GM21381 (cell line): ENCODE measurements around the gene DLD.
"Not testable (repeated sequence)": the region's sequence is repeated elsewhere in the genome, so short reads cannot be mapped to it uniquely, and the experiment has no call there.

Source experiments
- ATAC-seq: cut with Tn5 transposase; IDR thresholded peaks from one replicate; pipeline ENCODE4 v1.9.1; 2021; ENCODE audit warnings: mild to moderate bottlenecking, moderate library complexity; ENCODE audit not compliant: unreplicated experiment

The DLD gene

GRCh38 chr7:107943018-107943417 is 52.0 kb downstream of the DLD start:
- ATAC-seq: no peak

- no peak for ATAC-seq
These were observed 53.6 kb downstream of the DLD start for GRCh38 chr7:107944411-107945169.

- no peak for ATAC-seq
These were observed 54.3 kb downstream of the DLD start for GRCh38 chr7:107945332-107945731.

- no peak for ATAC-seq
These were observed 55.5 kb downstream of the DLD start for GRCh38 chr7:107946451-107946850.

GRCh38 chr7:107946881-107947280 is 55.9 kb downstream of the DLD start:
- no peak for ATAC-seq

GRCh38 chr7:107948645-107949442 is 57.9 kb downstream of the DLD start:
- no peak for ATAC-seq

GRCh38 chr7:107949443-107949935 is 58.5 kb downstream of the DLD start:
- no peak for ATAC-seq

GRCh38 chr7:107951172-107951787 is 60.3 kb downstream of the DLD start:
- ATAC-seq: no peak

GRCh38 chr7:107951896-107952295 is 60.9 kb downstream of the DLD start:
- no peak for ATAC-seq

GRCh38 chr7:107953265-107953923 is 62.4 kb downstream of the DLD start:
- ATAC-seq: no peak

- no peak for ATAC-seq
These were observed 62.9 kb downstream of the DLD start for GRCh38 chr7:107953924-107954303.

GRCh38 chr7:107955394-107955793 is 64.4 kb downstream of the DLD start:
- ATAC-seq: no peak

- ATAC-seq: not testable (repeated sequence)
These were observed 66.0 kb downstream of the DLD start for GRCh38 chr7:107956950-107957349.

- ATAC-seq: no peak
These were observed 66.5 kb downstream of the DLD start for GRCh38 chr7:107957436-107957835.

GRCh38 chr7:107958764-107959526 is 68.0 kb downstream of the DLD start:
- ATAC-seq: no peak

GRCh38 chr7:107959527-107959898 is 68.5 kb downstream of the DLD start:
- no peak for ATAC-seq

- ATAC-seq: no peak
These were observed 69.3 kb downstream of the DLD start for GRCh38 chr7:107960272-107960671.

- ATAC-seq: no peak
These were observed 70.4 kb downstream of the DLD start for GRCh38 chr7:107961405-107961804.

GRCh38 chr7:107962817-107963216 is 71.8 kb downstream of the DLD start:
- ATAC-seq: no peak

GRCh38 chr7:107964510-107964909 is 73.5 kb downstream of the DLD start:
- ATAC-seq: no peak
